ENCODE data around the gene ENTR1.

- TF ChIP-seq CTCF (conservative IDR thresholded peaks at IDR 0.05) (no peak), ZFX (IDR thresholded peaks at IDR 0.05) (peak; percentile 51; the same call in 1 of the 2 replicates)
Observed at GRCh38 chr9:136410500-136411287, at the start of gene ENTR1, which contains the start of gene PMPCA.

All from C4-2B (cell line).